ENCODE results near the gene FGD6.
"Not testable (repeated sequence)": the region's sequence is repeated elsewhere in the genome, so short reads cannot be mapped to it uniquely, and the experiment has no call there.

DNA sequence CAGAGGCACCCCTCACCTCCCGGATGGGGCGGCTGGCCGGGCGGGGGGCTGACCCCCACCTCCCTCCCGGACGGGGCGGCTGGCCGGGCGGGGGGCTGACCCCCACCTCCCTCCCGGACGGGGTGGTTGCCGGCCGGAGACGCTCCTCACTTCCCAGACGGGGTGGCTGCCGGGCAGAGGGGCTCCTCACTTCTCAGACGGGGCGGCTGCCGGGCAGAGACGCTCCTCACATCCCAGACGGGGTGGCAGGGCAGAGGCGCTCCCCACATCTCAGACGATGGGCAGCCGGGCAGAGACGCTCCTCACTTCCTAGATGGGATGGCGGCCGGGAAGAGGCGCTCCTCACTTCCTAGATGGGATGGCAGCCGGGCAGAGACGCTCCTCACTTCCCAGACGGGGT, 18.4 kb upstream of the FGD6 start:
- not testable (repeated sequence) for TF ChIP-seq TARDBP (IDR thresholded peaks at IDR 0.05); FOXK2 (IDR thresholded peaks at IDR 0.05); ELF4 (IDR thresholded peaks at IDR 0.05); CTBP1 (IDR thresholded peaks at IDR 0.05; ENCODE audit: borderline replicate concordance); BHLHE40 (IDR thresholded peaks at IDR 0.05; ENCODE audit: borderline replicate concordance)
